Measurements from ENCODE around the gene BARHL1.

BARHL1 gene

DNA sequence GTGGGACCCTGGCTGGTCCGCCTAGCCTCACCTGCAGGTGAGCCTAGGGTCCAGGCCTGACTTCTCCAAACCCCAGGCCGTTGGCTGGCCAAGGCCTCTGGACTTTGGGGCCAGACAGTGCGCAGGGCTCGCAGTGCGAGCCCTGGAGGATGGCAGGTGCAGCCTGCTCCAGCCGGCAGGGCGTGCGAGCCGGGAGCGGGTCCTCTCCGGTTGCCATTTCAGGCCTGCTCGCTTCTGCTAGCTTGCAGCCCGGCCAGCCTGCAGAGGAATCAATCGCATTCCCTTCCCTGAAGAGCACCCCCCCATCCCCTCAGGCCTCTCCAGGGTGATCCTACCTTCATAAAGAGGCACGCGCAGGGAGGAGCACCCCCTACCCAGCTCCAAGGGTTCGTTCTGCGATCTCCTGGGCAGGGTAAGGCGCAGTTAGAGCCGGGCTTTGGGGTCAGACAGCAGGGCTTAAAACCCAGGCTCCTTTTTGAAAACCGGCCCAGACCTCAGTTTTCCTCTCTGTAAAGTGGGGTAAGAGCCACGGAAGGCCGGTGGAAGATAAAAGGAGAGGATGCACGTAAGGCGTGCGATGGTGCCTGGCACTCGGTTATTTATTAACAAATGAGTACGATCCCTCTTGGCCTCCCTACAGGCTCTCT is 6.2 kb downstream of the BARHL1 start:
- no peak for DNase-seq

DNA sequence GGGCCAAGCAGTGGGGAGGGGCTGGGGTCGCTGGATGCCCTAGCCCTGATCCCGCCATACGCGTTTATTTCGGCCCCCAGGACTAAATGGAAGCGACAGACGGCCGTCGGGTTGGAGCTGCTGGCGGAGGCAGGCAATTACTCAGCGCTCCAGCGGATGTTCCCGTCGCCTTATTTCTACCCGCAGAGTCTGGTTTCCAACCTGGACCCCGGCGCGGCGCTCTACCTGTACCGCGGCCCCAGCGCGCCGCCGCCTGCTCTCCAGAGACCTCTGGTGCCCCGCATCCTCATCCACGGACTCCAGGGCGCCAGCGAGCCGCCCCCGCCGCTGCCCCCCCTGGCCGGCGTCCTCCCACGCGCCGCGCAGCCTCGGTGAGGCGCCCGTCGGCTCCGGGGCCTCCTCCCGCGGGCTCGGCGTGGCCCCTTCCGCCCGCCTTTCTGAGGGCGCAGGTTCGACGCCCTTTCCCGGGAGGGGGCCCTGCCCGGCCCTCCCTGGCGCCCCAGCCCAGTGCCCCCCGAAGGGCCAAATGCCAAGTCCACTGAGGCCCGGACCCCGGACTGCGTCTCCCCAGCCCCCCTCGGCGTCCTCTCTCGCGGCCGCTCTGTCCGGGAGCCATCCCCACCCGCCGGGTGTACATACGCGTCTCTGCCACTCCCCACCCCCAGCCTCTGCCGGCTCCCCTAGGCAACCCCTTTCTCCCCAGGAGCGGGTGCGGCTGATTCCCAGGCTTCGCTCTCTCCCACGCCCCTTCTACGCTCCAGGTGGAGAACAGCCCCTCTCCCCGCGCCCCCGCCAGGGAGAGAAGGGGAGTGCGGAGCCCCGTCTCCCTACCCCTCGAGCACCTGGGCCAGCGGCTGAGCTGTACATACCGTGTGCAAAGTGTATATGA is 7.0 kb downstream of the BARHL1 start:
- no peak for DNase-seq

DNA sequence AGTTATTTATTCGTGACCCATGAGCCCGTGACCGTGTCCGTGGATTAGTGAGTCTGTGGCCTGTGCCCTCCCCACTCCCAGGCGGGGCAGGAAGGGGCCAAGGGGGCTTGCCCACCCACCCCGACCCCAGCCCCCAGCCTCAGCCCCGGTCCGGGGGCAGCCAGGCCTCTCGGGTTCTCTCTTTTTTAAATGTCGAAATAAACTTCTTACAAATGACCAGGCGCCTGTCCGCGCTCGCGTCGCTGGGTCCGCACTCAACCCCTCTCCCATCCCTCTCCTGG is 7.6 kb downstream of the BARHL1 start:
- DNase-seq = no peak

DNA sequence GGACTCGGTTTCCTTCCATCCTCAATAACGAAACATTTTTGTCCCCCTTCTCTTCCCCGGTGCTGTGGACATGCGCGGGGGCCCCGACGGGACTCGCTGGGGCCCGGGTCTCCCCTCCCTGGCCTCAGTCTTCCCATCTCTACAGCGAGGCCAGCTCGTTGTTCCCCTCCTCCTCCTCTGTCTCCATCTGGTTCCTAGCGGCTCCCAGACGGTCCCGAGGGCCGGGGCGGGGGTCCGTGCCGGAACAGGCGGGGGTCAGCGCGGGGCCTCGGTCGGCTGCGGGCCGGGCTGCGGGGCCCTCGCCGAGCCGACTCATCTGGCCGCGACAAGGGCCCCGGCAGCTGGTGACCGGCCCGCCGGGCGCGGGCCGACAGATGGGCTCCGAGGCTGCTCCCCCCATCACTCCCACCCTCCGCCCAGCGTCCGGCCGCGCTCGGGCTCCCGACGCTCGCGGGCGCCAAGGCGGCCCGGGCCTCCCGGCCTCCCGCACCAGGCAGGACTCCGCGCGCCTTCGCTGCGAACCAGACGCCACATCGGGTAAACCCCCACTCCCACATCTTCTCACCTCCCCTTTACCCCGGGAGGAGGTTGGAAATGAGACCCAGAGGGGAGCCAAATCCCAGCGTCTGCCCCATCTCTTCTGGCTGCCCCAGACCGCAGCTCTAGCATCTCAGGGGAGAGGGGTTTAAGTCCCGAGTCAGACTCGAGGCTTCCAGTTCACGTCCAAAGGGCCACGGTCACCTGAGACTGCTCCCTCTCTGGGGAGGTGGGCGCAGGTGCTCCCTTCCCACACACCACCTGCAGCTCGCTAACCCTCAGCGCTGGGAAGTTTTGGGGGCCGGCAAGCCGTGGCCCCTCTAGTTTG is 8.1 kb downstream of the BARHL1 start:
- no peak for DNase-seq

DNA sequence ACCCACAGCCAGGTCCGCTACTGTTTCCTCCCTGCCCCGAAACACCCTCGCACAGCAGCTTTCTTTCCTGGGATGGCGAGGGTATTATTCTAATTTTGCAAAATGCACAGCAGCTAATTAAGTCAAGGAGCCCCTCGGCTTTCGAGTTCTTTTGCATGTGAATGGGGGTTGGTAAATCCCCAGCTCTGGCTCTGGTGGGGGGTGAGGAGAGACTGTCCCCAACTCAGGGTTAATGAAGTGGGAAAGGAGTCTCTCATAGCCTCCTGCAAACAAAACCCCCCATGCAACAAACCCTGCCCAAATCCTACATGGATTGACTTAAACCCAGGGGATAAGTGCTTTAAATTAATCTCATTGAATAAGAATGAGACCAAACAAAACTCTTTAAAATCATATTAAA is 8.8 kb downstream of the BARHL1 start:
- no peak for DNase-seq

DNA sequence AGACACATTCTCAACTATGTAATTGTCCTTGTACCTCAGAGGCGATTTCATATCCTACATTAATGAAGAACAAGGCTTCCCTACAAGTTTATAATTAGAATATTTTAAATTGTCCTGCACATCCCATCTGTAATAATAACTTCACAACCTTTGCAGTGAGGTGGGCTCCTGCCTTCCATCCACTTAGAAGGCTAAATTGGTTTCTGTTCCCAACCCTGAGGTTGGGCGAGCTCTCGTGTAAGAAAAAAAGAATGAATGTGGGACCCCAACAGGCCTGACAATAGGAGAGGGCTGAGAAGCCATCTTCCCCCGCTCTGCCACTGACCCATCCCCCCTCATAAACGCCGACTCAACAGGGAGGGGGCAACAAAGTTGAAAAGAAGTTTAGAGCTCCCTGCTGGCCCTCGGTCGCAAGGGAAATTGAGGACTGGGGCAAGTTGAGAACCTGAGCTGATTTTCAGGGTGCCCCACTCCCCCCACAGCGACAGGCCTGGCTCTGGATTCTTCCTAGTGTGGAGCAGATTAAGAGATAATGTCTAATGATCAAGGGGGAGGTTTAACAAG is 9.4 kb downstream of the BARHL1 start:
- DNase-seq = no peak

DNA sequence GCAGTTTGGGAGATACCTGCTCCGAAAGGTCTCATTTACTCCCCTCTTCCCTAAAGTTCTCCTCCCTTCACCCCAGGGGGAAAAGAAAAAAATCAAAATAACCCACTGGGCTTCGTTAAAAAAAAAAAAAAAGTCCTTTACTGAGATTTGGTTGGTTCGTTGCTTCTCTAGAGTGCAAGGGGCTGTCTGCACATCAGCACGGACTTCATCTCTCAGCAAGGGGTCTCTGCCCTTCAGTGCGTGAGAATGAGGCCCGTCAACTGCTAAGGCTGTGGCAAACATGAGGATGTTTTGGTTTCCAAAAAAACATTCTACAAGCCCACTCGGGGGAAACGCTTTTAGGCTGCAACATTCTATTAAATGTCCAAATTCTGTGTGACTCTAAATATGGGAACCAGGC is 10.0 kb downstream of the BARHL1 start:
- DNase-seq = no peak

DNA sequence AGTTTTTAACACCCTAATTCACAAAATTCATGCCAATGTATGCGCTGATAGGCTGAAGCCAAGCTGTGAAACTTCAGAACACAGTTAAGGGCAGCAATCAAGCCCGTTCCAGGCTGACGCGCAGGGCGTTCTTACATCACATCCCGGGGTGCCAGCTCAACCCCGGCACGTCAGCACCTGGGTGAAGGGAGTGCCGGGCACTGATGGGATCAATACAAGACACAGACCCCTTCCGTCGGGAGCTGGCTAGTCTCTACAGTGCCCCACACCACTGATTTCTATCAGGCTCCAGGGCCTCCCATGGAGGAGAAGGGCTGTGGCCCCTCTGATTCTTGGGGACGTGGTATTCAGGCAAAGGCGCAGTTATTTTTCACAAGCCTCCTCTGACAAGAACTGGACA is 12.0 kb downstream of the BARHL1 start:
- no peak for DNase-seq

DNA sequence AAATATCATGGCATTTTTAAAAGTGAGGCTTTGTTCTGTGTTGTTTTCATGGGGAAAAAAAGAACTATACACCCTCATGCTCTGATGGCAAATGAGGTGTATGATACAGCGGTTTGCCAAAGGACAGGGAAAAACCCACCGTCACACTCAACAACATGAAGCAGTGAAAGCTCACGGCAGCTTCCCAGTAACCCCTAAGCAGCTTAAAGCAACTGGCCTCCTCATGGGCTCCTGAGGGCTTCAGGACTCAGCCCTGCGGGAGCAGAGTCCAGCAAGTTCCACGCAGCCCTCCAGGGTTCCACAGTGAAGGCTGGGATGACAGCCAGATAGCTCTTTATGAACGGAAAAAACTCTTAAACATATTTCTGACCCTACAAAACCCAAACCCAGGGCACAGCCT is 12.9 kb downstream of the BARHL1 start:
- DNase-seq = no peak

DNA sequence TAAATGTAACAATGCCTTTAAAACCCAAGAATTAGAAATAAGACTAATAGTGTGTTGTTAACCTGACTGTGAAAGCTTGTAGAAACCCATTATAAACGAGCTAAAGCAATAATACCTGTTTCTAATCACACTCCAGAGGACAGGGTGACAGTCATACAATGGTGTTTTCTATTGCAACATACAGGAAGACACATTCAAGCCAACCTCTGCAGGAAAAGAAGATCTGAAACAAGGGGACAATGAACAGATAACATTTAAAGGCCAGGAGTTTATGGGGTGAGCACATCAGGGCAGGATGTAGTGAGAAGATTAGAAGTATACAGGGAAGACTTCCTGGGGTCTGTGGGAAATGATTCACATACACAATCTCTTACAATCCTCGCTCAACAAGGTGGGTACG is 13.8 kb downstream of the BARHL1 start:
- no peak for DNase-seq

DNA sequence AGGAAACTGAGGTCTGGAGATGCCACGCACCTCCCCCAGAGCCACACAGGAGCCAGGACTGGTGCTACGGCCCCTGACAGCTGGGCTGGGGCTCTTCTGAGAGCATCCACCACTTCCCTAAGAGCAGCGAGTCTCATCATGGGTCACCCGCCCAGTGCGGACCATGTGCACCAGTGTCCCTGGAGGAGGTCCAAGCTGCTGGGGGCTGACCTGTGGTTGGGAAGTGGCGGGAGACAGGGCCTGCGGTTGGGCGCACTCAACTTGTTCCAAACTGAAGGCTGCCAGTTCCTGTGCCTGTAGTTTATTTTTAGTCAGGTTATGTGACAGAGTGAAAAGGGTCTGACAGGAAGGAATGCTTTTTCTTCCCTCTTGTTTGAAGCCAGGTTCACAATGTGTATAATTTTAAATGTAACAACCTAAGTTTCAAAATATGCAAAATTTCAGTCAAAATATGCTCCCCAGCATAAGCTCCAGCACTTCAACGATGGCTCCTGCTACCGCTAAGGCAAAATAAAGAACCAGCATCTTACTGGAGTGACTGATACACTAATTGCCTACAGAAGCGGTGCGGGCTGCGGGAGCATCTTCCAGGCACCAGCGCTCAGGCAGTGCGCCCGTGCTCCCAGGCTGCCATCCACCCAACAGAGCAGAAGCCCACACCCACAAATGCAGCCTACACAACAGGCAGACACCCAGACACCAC is 14.8 kb downstream of the BARHL1 start:
- DNase-seq = no peak

DNA sequence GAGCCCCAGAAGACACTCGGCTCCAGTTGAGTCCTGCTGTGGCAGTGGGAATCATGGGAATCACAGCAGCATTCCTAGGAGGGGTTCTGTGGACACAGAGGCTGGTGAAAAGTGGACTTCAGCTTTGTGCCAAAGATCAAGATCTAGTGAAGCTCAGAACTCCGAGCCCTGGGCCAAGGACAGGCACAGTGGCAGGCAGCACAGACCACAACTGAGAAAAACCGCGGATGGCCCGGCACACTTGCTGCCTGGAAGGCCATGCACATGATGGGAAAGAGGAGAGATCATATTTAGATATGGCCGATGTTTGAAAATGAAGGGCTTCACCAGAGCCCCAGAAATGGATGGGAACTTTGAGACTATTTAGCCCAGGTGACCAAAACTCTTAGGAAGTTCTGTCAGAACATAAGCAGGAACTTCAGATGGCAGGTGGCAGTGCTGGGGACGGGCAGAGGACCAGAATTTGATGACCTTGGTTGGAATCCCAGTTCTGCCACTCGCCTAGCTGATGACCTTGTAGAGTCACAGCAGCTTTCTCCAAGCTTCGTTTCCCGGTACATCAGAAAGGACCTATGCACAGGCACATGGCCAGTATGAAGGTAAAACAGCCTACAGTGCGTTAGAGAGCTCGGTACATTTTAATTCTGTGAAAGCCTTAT is 18.0 kb downstream of the BARHL1 start:
- DNase-seq = no peak

DNA sequence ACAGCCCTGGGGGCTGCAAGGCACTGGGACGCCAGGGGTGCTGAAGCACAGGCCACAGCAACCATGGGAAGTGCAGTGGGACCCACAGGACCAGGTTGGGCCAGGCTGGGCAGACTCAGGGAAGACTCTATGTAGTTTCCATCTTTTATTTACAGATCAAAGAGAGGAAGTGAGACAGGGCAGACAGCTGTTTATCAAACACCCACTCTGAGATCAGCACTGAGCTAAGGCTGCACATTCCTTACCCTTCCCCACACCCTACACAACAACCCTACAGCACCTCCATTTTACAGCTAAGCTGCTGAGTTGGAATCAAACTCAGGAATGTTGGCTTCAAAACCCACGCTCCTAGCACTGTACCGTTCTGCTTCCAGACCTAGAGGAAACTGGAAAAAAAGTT is 19.8 kb downstream of the BARHL1 start:
- no peak for DNase-seq

DNA sequence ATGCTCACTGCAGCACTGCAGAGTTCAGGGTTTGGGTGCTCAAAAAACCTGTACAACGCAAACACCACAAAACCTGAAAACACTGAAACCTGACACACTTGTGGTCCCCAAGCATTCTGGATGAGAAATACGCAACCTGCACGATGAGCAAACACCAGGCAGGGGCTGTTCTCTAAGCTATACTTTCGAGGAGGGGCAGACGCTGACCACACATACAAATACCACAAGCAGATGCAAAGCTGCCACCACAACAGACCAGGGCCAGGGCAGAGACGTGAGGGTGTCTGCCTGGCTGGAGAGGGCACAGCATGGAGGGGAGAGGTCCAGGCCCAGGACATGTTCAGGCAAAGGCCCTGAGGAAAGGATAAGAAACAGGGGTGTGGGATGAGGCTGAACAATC is 23.0 kb downstream of the BARHL1 start:
- no peak for DNase-seq

DNA sequence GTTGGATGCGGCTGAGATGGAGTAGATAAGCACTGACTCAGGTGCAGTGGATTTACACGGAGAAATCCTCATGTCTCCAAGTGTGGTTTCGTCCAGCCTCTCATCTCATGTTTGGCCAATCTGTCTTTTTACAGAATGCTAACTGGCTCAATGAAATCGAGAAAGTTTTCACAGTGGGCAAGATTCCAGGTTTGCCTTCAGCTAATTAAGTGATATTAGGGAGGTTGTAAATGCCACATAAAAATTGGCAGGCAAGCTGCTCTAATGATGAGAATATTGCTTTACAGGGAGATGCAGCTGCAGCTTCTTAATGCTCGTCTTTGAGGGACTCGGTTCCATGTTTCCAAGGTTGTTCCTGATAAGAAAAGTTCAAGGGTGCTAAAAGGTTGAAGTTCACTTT is 23.7 kb downstream of the BARHL1 start:
- no peak for DNase-seq

DNA sequence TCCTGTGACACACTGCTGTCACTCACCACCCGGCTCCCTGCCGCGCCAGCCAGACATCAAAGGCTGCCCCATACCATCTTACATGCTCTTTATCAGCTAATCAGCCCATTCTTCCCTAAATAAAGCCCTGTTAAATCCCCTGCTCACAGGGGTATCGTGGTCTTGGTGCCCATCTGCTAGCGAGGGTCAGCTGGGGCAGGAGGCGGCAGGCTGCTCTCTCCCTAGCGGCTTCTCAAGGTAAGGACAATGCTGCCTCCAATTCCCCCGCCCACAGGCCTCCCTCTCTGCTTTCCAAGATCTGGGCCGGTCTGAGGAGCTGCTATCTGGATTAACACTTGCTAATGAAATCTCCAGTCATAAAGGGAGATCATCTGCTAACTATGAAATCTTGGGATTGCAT is 26.8 kb downstream of the BARHL1 start:
- DNase-seq = no peak

DNA sequence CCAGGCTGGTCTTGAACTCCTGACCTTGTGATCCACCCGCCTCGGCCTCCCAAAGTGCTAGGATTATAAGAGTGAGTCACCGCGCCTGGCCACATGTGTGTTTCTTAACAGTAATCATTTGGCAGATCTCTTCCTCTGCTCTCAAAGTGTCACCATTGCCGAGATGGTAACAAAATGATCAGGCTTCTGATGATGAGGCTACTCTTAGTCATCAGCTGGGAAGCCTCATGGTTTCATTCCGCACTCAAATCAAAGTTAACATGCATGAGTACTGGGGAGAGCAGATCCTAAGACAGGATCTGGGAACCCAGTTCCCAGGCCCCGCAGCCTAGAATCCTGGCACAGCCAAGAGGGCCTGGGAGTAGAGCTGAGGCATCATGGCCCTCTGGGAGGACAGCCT is 27.4 kb downstream of the BARHL1 start:
- no peak for DNase-seq

DNA sequence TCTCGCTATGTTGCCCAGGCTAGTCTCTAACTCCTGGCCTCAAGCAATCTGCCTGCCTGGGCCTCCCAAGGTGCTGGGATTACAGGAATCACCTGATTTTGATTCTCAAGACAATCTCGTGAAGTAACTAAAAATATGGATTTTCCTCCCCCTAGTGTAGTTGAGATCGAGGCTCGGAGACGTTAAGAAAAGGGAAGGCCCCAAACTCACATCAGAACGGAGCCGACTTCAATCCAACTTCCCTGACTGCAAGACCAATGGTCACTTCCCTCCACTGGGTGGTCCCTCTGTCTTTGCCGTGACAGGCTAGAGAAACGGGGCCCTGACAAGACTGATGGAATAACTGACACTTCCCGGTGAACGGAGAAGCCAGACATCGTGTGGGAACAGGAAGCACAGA is 28.3 kb downstream of the BARHL1 start:
- no peak for DNase-seq

DNA sequence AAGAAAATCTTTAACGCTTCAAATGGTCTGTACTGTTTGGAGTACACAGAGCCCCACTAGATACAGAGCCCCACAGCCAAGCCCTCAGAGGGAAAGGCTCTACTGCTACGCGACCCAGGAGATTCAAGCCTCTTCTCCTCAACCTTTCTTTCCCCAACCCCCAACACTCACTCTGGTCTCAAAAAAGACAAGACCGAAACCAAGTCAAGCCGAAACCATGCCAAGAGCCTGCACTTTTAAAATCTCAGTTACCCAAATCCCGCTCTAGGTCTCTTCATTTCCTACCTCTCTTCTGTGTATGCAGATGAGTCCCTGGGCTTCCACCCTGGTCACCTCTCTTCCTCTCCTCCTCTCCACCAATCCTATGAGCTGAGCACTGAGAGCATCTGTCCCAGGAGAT is 31.9 kb downstream of the BARHL1 start:
- DNase-seq = no peak

DNA sequence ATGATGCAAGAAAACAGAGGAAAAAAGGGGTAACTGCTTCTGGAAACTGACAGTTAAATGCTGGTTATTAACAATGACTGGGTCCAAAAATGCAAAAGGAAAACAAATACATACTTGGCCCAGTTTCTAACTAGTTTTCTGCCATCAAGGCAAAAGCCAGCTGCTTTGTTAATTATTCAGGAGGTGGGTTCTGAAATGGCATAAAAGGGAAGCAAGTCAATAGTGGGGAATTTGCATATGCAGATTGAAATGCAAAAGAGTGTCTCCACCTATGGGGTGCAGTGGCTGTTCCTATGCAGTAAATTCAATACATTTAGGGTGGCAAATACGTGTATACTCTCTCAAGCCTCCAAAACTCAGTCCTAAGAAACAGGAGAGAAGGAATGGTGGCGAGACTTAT is 33.4 kb downstream of the BARHL1 start:
- no peak for DNase-seq

DNA sequence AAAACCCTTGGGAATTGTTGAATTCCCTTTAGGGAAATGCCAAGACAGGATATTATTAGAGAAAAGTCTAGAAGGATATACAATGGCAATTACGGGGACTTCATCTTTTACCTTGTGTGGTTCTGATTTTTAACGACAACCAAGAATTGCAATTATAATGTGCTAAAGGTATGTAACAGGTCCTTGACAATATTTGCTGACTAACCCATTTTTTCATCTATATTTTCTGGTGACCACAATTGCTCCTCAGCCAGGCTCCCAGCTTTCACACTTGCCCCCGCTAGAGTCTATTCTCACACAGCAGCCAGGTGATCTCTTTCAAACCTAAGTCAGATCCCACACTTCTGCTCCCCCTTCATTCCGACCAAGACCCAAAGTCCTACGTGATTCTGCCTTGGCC is 34.3 kb downstream of the BARHL1 start:
- no peak for DNase-seq

DNA sequence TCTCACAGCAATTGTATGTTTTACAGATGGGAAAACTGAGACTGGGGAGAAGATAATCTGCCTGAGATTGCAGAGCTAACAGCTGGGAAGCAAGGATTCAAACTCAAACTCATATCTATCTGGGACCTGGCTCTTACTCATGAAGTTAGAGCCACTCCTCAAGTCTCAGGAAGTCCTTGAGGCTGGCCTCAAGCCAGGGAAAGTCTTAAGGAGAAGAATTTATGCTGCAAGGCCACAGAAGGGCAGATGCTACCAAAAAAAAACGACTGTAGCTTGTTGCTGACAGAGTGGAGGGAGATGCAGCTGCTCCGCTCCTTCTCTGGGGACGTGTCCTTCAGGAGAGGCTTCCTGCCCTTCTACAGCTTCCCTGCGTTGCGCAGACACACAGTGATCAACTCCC is 39.8 kb downstream of the BARHL1 start:
- DNase-seq = no peak
